ENCODE results near the gene UBE2O.

DNA sequence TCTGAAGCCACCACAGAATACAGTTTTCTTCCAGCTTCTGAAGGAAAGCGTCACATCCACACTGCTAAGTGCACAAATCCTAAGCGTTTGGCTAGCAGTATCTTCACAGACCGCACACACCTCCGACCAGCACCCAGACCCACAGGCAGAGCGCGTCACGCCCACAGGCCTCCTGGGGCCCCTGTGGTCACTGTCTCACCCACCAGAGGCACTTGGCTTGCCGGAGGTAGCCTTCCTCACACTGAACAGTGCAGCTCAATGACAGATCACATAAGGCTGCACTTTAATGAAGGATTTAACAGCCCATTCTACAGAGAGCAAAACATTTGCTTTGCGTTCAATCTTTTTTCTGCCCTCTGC is 47.4 kb downstream of the UBE2O start:
- TF ChIP-seq, protein P1, sequence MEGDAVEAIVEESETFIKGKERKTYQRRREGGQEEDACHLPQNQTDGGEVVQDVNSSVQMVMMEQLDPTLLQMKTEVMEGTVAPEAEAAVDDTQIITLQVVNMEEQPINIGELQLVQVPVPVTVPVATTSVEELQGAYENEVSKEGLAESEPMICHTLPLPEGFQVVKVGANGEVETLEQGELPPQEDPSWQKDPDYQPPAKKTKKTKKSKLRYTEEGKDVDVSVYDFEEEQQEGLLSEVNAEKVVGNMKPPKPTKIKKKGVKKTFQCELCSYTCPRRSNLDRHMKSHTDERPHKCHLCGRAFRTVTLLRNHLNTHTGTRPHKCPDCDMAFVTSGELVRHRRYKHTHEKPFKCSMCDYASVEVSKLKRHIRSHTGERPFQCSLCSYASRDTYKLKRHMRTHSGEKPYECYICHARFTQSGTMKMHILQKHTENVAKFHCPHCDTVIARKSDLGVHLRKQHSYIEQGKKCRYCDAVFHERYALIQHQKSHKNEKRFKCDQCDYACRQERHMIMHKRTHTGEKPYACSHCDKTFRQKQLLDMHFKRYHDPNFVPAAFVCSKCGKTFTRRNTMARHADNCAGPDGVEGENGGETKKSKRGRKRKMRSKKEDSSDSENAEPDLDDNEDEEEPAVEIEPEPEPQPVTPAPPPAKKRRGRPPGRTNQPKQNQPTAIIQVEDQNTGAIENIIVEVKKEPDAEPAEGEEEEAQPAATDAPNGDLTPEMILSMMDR (IDR thresholded peaks at IDR 0.05) = no peak
- no peak for TF ChIP-seq TEAD4 (CRISPR knock-in tag; IDR thresholded peaks at IDR 0.05)
- no peak for TF ChIP-seq ATF1 (CRISPR knock-in tag; IDR thresholded peaks at IDR 0.05)
